Astrocyte (in vitro differentiated cells and primary cell): ENCODE measurements around the gene WASF1. TPM values are rescaled to one million over a fixed set of nuclear protein-coding genes. Genes with fewer than 3 reads are reported as not detected.
A peak's percentile ranks its signal among the peaks of the same experiment; 100 is the strongest.

Experiments
- DNase-seq: peaks from one replicate; pipeline ENCODE4 v3.0.0-alpha.2; 2010; ENCODE audit warnings: low read depth
- FAIRE-seq: peaks from 2 replicates; lab custom pipeline; 2011; peaks lifted over from hg19 to GRCh38; lab: Jason Lieb, UNC
- H2AFZ ChIP-seq: 2 replicates; pipeline ENCODE4 v1.6.0; 2012; ENCODE audit warnings: low read depth, low read length, inconsistent platforms
- H3K27ac ChIP-seq: 2 replicates; pipeline ENCODE4 v1.5.1; 2011; ENCODE audit warnings: low read depth, low read length, inconsistent platforms
- H3K27me3 ChIP-seq: 2 replicates; pipeline ENCODE4 v1.6.0; 2011; ENCODE audit warnings: low read length, inconsistent platforms; ENCODE audit not compliant: insufficient read depth
- H3K36me3 ChIP-seq: 2 replicates; pipeline ENCODE4 v1.5.1; 2011; ENCODE audit warnings: low read length, inconsistent platforms; ENCODE audit not compliant: insufficient read depth
- H3K4me1 ChIP-seq: 2 replicates; pipeline ENCODE4 v1.5.1; 2011; ENCODE audit warnings: low read length, inconsistent platforms; ENCODE audit not compliant: insufficient read depth
- H3K4me2 ChIP-seq: 2 replicates; pipeline ENCODE4 v1.6.0; 2012; ENCODE audit warnings: low read length, inconsistent platforms
- H3K4me3 ChIP-seq: 2 replicates; pipeline ENCODE4 v1.5.1; 2011; ENCODE audit warnings: low read depth, mild to moderate bottlenecking, low read length, inconsistent platforms; ENCODE audit not compliant: insufficient read depth
- H3K79me2 ChIP-seq: 2 replicates; pipeline ENCODE4 v1.6.0; 2012; ENCODE audit warnings: mild to moderate bottlenecking, low read length, inconsistent platforms; ENCODE audit not compliant: insufficient read depth
- H3K9ac ChIP-seq: 2 replicates; pipeline ENCODE4 v1.6.0; 2012; ENCODE audit warnings: mild to moderate bottlenecking, low read length, inconsistent platforms
- H3K9me3 ChIP-seq: 2 replicates; pipeline ENCODE4 v1.5.1; 2012; ENCODE audit warnings: low read depth, mild to moderate bottlenecking, low read length, inconsistent platforms; ENCODE audit not compliant: insufficient read depth
- H4K20me1 ChIP-seq: 2 replicates; pipeline ENCODE4 v1.6.0; 2012; ENCODE audit warnings: low read length, inconsistent platforms; ENCODE audit not compliant: insufficient read depth
- H3K27ac Mint-ChIP-seq: one replicate; pipeline ENCODE4 v1.8.0; 2021; ENCODE audit warnings: mild to moderate bottlenecking, mixed read lengths; ENCODE audit not compliant: unreplicated experiment
- H3K27me3 Mint-ChIP-seq: one replicate; pipeline ENCODE4 v1.8.0; 2021; ENCODE audit warnings: low read depth, mixed read lengths; ENCODE audit not compliant: unreplicated experiment
- H3K36me3 Mint-ChIP-seq: one replicate; pipeline ENCODE4 v1.8.0; 2021; ENCODE audit warnings: low read depth, mixed read lengths; ENCODE audit not compliant: unreplicated experiment
- H3K4me1 Mint-ChIP-seq: one replicate; pipeline ENCODE4 v1.8.0; 2021; ENCODE audit warnings: low read depth, mixed read lengths; ENCODE audit not compliant: unreplicated experiment
- H3K4me3 Mint-ChIP-seq: one replicate; pipeline ENCODE4 v1.8.0; 2021; ENCODE audit warnings: mild to moderate bottlenecking, moderate library complexity, mixed read lengths; ENCODE audit not compliant: unreplicated experiment
- H3K9me3 Mint-ChIP-seq: one replicate; pipeline ENCODE4 v1.8.0; 2021; ENCODE audit warnings: mild to moderate bottlenecking, mixed read lengths; ENCODE audit not compliant: unreplicated experiment
- CTCF ChIP-seq: IDR thresholded peaks from 2 replicates; pipeline ENCODE4 v1.5.1; 2011; ENCODE audit warnings: low read depth, mild to moderate bottlenecking, inconsistent platforms, low read length, moderate library complexity; ENCODE audit not compliant: insufficient read depth
- EZH2 ChIP-seq: IDR thresholded peaks from 2 replicates; pipeline ENCODE4 v1.6.1; 2012; ENCODE audit warnings: mild to moderate bottlenecking, low read length, inconsistent platforms; ENCODE audit not compliant: insufficient read depth
- total RNA-seq: library from RNA; stranded (reverse); gene quantifications from 2 replicates; pipeline ENCODE4 v1.2.1, GENCODE V29; 2021

Gene WASF1
- total RNA-seq, 1 donor from 2014 or later = 29.3 TPM

- Histone ChIP-seq H4K20me1 (no peaks in the 10 kb centered on the region), H3K4me3 (no peak overlapping the region), H3K27me3 (peaks cover 2% of the 10 kb centered on the region), H2AFZ (no peak overlapping the region), H3K4me2 (no peak overlapping the region), H3K27ac (no peak overlapping the region), H3K9me3 (no peaks in the 10 kb centered on the region), H3K9ac (no peak overlapping the region), H3K36me3 (no peaks in the 10 kb centered on the region), H3K4me1 (no peaks in the 10 kb centered on the region), H3K79me2 (no peaks in the 10 kb centered on the region)
- H3K27me3 Mint-ChIP-seq = peaks cover 13% of the 10 kb centered on the region
- peak; percentile 4 for DNase-seq
- peaks cover 3% of the 10 kb centered on the region for H3K4me1 Mint-ChIP-seq
- H3K27ac Mint-ChIP-seq = no peak overlapping the region
- FAIRE-seq = no peak
- TF ChIP-seq EZH2 = no peak
- TF ChIP-seq CTCF = no peak
- H3K4me3 Mint-ChIP-seq = no peak overlapping the region
- H3K9me3 Mint-ChIP-seq = no peaks in the 10 kb centered on the region
- peaks cover 3% of the 10 kb centered on the region for H3K36me3 Mint-ChIP-seq
These were observed 111.5 kb downstream of the WASF1 start for GRCh38 chr6:110067837-110068591.

GRCh38 chr6:110064744-110065524 is 114.5 kb downstream of the WASF1 start:
- Histone ChIP-seq H3K4me2 (no peak overlapping the region), H3K9ac (no peak overlapping the region), H3K36me3 (no peaks in the 10 kb centered on the region), H3K79me2 (no peaks in the 10 kb centered on the region), H3K4me3 (no peak overlapping the region), H3K27ac (no peak overlapping the region), H3K9me3 (no peaks in the 10 kb centered on the region), H3K4me1 (no peaks in the 10 kb centered on the region), H2AFZ (no peak overlapping the region), H3K27me3 (peaks cover 7% of the 10 kb centered on the region), H4K20me1 (no peaks in the 10 kb centered on the region)
- Mint-ChIP-seq H3K36me3 (peaks cover 3% of the 10 kb centered on the region), H3K27me3 (peaks cover 19% of the 10 kb centered on the region), H3K27ac (no peak overlapping the region), H3K9me3 (no peaks in the 10 kb centered on the region), H3K4me1 (peaks cover 3% of the 10 kb centered on the region), H3K4me3 (no peak overlapping the region)
- TF ChIP-seq EZH2 (no peak), CTCF (no peak)
- DNase-seq (no peak), FAIRE-seq (no peak)
